HepG2 (cell line): ENCODE measurements around the gene ATP6V1F. TPM values are rescaled to one million over a fixed set of nuclear protein-coding genes. Genes with fewer than 3 reads are reported as not detected.

Experiments used
- ATAC-seq: fragments of 200-7000 bp; cut with Tn5 transposase; 3 replicates; pipeline ENCODE4 v1.9.1; 2020; ENCODE audit warnings: mild to moderate bottlenecking, moderate library complexity
- BruUV-seq: library from RNA; stranded (reverse); fragments of 400-500 nt; replicated peaks from 2 replicates; lab custom pipeline; 2021; lab: Mats Ljungman, UMichigan
- CTCF ChIA-PET: fragments of 300-600 bp; formaldehyde crosslinking; extraction: SDS; loops from one replicate; lab custom pipeline; 2021; ENCODE audit warnings: low total read pairs, inconsistent platforms, low intra/inter-chr PET ratio; lab: Yijun Ruan, JAX
- POLR2A ChIA-PET: fragments of 350-600 bp; sonication (Branson Sonifier 250); formaldehyde crosslinking; loops from one replicate; lab custom pipeline; 2020; ENCODE audit warnings: antibody characterized with exemption, inconsistent platforms; lab: Yijun Ruan, JAX
- DNase-seq: peaks from one replicate; pipeline ENCODE4 v3.0.0-alpha.2; 2015; ENCODE audit warnings: low spot score
- FAIRE-seq: peaks from 3 replicates; lab custom pipeline; 2011; peaks lifted over from hg19 to GRCh38; lab: Jason Lieb, UNC
- H2AFZ ChIP-seq: one replicate; pipeline ENCODE4 v1.6.1; 2011; ENCODE audit warnings: low read length, inconsistent platforms
- H3K27ac ChIP-seq: fragments of 300-600 bp; 3 replicates; pipeline ENCODE4 v1.8.0; 2011; ENCODE audit warnings: mixed run types, mild to moderate bottlenecking, mixed read lengths, low read length, inconsistent platforms; ENCODE audit not compliant: insufficient read depth; ENCODE audit errors: extremely low read length
- H3K27me3 ChIP-seq, 2 experiments: fragments of 200-600 bp in 1 of 2; 2 replicates in 1 of 2; 3 replicates in 1 of 2; pipeline versions ENCODE4 v1.6.0 to v1.8.0; 2011; ENCODE audit warnings: low read length in 2 of 2, mild to moderate bottlenecking in 2 of 2, moderate library complexity in 2 of 2, inconsistent platforms in 1 of 2; ENCODE audit not compliant: insufficient read depth in 2 of 2, control insufficient read depth in 1 of 2
- H3K36me3 ChIP-seq, 2 experiments: fragments of 200-600 bp in 1 of 2; replicated peaks in 1 of 2; 2 replicates in 1 of 2; 3 replicates in 1 of 2; pipeline versions ENCODE4 v1.5.1 to v1.8.0; 2011; ENCODE audit warnings: low read length in 2 of 2, inconsistent platforms in 1 of 2; ENCODE audit not compliant: insufficient read depth in 2 of 2, control insufficient read depth in 1 of 2
- H3K4me1 ChIP-seq: 2 replicates; pipeline ENCODE4 v1.5.1; 2012; ENCODE audit warnings: low read length, inconsistent platforms; ENCODE audit not compliant: insufficient read depth
- H3K4me2 ChIP-seq: 2 replicates; pipeline ENCODE4 v1.6.0; 2011; ENCODE audit warnings: low read depth, low read length, inconsistent platforms
- H3K4me3 ChIP-seq, 3 experiments: fragments of 200-600 bp in 1 of 3; sonication (generic), shearing (Covaris generic) in 1 of 3; replicated peaks in 1 of 3; 2 replicates each; pipeline ENCODE4 v1.5.1; 2011 to 2016; ENCODE audit warnings: low read length in 3 of 3, inconsistent platforms in 2 of 3, low read depth in 2 of 3, mild to moderate bottlenecking in 2 of 3, control low read depth in 1 of 3, mixed read lengths in 1 of 3; ENCODE audit not compliant: insufficient read depth in 1 of 3
- H3K79me2 ChIP-seq: one replicate; pipeline ENCODE4 v1.6.1; 2011; ENCODE audit warnings: low read length, inconsistent platforms; ENCODE audit not compliant: insufficient read depth
- H3K9ac ChIP-seq: 2 replicates; pipeline ENCODE4 v1.6.0; 2011; ENCODE audit warnings: mild to moderate bottlenecking, low read depth, low read length, inconsistent platforms; ENCODE audit not compliant: insufficient read depth
- H3K9me3 ChIP-seq: 2 replicates; pipeline ENCODE4 v1.5.1; 2012; ENCODE audit warnings: mild to moderate bottlenecking, low read length
- H4K20me1 ChIP-seq: 2 replicates; pipeline ENCODE4 v1.6.0; 2011; ENCODE audit warnings: inconsistent platforms, mild to moderate bottlenecking, low read length, moderate library complexity; ENCODE audit not compliant: insufficient read depth
- HNRNPH1 ChIP-seq: fragments of 200-400 bp; formaldehyde crosslinking; optimal IDR thresholded peaks from 2 replicates; pipeline ENCODE3; 2017; ENCODE audit warnings: mild to moderate bottlenecking, low read depth, low read length
- JARID2 ChIP-seq: sonication (generic); formaldehyde crosslinking; IDR thresholded peaks from 2 replicates; pipeline ENCODE4 v1.8.1; 2023; ENCODE audit warnings: missing genetic modification reagents, inconsistent platforms; ENCODE audit not compliant: insufficient replicate concordance
- PHB2 ChIP-seq: fragments of 450-650 bp; IDR thresholded peaks from 2 replicates; pipeline ENCODE4 v1.6.1; 2018; ENCODE audit not compliant: partially characterized antibody
- PLRG1 ChIP-seq: fragments of 450-650 bp; conservative IDR thresholded peaks from 2 replicates; pipeline ENCODE4 v1.6.1; 2016
- SNRNP70 ChIP-seq: fragments of 200-400 bp; formaldehyde crosslinking; IDR thresholded peaks from 2 replicates; pipeline ENCODE4 v1.6.1; 2017; ENCODE audit warnings: mild to moderate bottlenecking, low read depth, low read length, moderate library complexity
- TOPORS ChIP-seq: sonication (generic); formaldehyde crosslinking; IDR thresholded peaks from 2 replicates; pipeline ENCODE4 v1.8.0; 2023; ENCODE audit warnings: mild to moderate bottlenecking, missing genetic modification reagents
- ZNF180 ChIP-seq: sonication (generic); formaldehyde crosslinking; IDR thresholded peaks from 2 replicates; pipeline ENCODE4 v1.4.0; 2020; ENCODE audit warnings: low read depth, missing genetic modification reagents, borderline replicate concordance
- ZNF260 ChIP-seq: sonication (generic); formaldehyde crosslinking; IDR thresholded peaks from 2 replicates; pipeline ENCODE4 v1.4.0; 2020; ENCODE audit warnings: missing genetic modification reagents, low read depth, mild to moderate bottlenecking, borderline replicate concordance
- ZNF530 ChIP-seq: sonication (generic); formaldehyde crosslinking; IDR thresholded peaks from 2 replicates; pipeline ENCODE4 v1.5.0; 2020; ENCODE audit warnings: low read depth, mild to moderate bottlenecking, missing genetic modification reagents
- WGBS: methylation state at CpG from one replicate; pipeline ENCODE4 v1.1.6; 2017; ENCODE audit warnings: low lambda C conversion rate; 5-methylcytosine and 5-hydroxymethylcytosine counted together
- in situ Hi-C: cut with HindIII; loops from 2 replicates; pipeline ENCODE4 v1.10.0; 2017; ENCODE audit warnings: low pct_unique_long_range_greater_than_20kb; ENCODE audit not compliant: extremely low pct_ligation_motif_present
- intact Hi-C: fragments of 100-400 bp; cut with micrococcal nuclease; formaldehyde crosslinking; loops from one replicate; pipeline ENCODE4 v1.10.0; 2022; ENCODE audit not compliant: unreplicated experiment
- polyA plus RNA-seq, 8 experiments: library from polyadenylated mRNA; depleted of rRNA in 3 of 8; stranded (reverse) in 7 of 8; unstranded in 1 of 8; fragments of >200 nt; fragmentation: Illumina TruSeq in 4 of 8; extraction: Trizol in 4 of 8; gene quantifications; 2 replicates each; pipeline versions ENCODE4 v1.2.1 to v1.2.3, GENCODE V29; 2011 to 2016; ENCODE audit warnings: low read depth in 4 of 8, missing spikeins in 1 of 8, mixed read lengths in 1 of 8; ENCODE audit not compliant: insufficient read depth in 1 of 8
- total RNA-seq, 5 experiments: library from RNA; depleted of rRNA; stranded (reverse); fragments of >200 nt; fragmentation: Illumina TruSeq; extraction: Trizol; gene quantifications; 2 replicates each; pipeline ENCODE4 v1.2.3, GENCODE V29; 2016; ENCODE audit warnings: low read depth in 1 of 5
- TF ChIP-seq, protein P1 (sequence below): sonication (generic); formaldehyde crosslinking; IDR thresholded peaks from 2 replicates; pipeline ENCODE4 v1.4.0; 2020; ENCODE audit warnings: mild to moderate bottlenecking, missing genetic modification reagents
- TF ChIP-seq, protein P2 (sequence below): sonication (generic); formaldehyde crosslinking; IDR thresholded peaks from 2 replicates; pipeline ENCODE4 v1.4.0; 2020; ENCODE audit warnings: missing genetic modification reagents, borderline replicate concordance
- TF ChIP-seq, protein P3 (sequence below): sonication (generic); formaldehyde crosslinking; IDR thresholded peaks from 2 replicates; pipeline ENCODE4 v1.8.0; 2022; ENCODE audit warnings: mild to moderate bottlenecking, missing genetic modification reagents; ENCODE audit not compliant: insufficient replicate concordance
- TF ChIP-seq, protein P4 (sequence below): sonication (generic); formaldehyde crosslinking; IDR thresholded peaks from 2 replicates; pipeline ENCODE4 v1.8.1; 2023; ENCODE audit warnings: missing genetic modification reagents, mild to moderate bottlenecking, borderline replicate concordance

ATP6V1F gene
- total and polyA plus RNA-seq, 2 of the 13 experiments (the other 11 are each of a cell fraction or from before 2014, with no cell fraction given): 87.2 to 132 TPM

DNA sequence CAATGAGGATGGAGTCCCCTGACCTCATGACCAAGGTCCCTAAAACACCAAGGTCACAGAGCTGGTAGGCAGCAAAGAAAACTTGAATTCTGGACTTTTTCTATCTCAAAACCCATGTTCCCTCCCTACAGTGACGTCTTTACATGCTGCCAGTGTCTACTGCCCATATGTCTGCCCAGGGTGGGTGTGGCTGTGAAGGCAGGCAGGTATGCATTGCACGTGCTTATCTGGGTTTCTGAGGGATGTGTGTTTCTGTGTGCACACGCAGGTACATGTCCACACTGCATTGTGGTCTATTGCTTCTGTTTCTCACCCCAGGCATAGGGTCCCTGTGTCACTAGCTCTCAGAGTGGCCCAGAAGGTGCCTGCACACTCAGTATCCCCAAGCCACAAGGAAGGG, 13.5 kb downstream of the ATP6V1F start:
- Histone ChIP-seq H3K9me3 (no peaks in the 10 kb centered on the region), H3K4me3 (no peak overlapping the region), H3K27me3 (peaks cover 1 to 2% of the 10 kb centered on the region in 2 experiments; a peak in 2 of 5 replicates), H3K79me2 (no peaks in the 10 kb centered on the region), H3K9ac (no peak overlapping the region), H2AFZ (no peak overlapping the region), H3K36me3 (no peaks in the 10 kb centered on the region), H4K20me1 (no peaks in the 10 kb centered on the region), H3K4me2 (no peak overlapping the region), H3K27ac (no peak overlapping the region), H3K4me1 (peaks cover 33% of the 10 kb centered on the region)
- no TSS peak for BruUV-seq
- DNase-seq (no peak), FAIRE-seq (no peak), ATAC-seq (no peak)
- ChIA-PET POLR2A (no interaction called here), CTCF (interaction anchor here (2.4 kb wide), 1 partner anchor 34 kb away, joined by 6 read pairs; no protein-coding TSS in a partner anchor)
- WGBS: 13% methylated on average over 2 of the region's 3 CpGs
- in situ Hi-C loops (loop anchor here (25.0 kb wide), 1 partner anchor 439 kb away; no protein-coding TSS in a partner anchor), intact Hi-C loops (no loop called here)
- TF ChIP-seq ZNF530 (CRISPR knock-in tag) (no peak), HNRNPH1 (no peak), ZNF260 (CRISPR knock-in tag) (no peak), PLRG1 (no peak), ZNF180 (CRISPR knock-in tag) (no peak), PHB2 (no peak), SNRNP70 (no peak), JARID2 (CRISPR knock-in tag) (no peak), TOPORS (CRISPR knock-in tag) (no peak)
- TF ChIP-seq, protein P1, sequence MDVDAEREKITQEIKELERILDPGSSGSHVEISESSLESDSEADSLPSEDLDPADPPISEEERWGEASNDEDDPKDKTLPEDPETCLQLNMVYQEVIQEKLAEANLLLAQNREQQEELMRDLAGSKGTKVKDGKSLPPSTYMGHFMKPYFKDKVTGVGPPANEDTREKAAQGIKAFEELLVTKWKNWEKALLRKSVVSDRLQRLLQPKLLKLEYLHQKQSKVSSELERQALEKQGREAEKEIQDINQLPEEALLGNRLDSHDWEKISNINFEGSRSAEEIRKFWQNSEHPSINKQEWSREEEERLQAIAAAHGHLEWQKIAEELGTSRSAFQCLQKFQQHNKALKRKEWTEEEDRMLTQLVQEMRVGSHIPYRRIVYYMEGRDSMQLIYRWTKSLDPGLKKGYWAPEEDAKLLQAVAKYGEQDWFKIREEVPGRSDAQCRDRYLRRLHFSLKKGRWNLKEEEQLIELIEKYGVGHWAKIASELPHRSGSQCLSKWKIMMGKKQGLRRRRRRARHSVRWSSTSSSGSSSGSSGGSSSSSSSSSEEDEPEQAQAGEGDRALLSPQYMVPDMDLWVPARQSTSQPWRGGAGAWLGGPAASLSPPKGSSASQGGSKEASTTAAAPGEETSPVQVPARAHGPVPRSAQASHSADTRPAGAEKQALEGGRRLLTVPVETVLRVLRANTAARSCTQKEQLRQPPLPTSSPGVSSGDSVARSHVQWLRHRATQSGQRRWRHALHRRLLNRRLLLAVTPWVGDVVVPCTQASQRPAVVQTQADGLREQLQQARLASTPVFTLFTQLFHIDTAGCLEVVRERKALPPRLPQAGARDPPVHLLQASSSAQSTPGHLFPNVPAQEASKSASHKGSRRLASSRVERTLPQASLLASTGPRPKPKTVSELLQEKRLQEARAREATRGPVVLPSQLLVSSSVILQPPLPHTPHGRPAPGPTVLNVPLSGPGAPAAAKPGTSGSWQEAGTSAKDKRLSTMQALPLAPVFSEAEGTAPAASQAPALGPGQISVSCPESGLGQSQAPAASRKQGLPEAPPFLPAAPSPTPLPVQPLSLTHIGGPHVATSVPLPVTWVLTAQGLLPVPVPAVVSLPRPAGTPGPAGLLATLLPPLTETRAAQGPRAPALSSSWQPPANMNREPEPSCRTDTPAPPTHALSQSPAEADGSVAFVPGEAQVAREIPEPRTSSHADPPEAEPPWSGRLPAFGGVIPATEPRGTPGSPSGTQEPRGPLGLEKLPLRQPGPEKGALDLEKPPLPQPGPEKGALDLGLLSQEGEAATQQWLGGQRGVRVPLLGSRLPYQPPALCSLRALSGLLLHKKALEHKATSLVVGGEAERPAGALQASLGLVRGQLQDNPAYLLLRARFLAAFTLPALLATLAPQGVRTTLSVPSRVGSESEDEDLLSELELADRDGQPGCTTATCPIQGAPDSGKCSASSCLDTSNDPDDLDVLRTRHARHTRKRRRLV: no peak
- TF ChIP-seq, protein P2, sequence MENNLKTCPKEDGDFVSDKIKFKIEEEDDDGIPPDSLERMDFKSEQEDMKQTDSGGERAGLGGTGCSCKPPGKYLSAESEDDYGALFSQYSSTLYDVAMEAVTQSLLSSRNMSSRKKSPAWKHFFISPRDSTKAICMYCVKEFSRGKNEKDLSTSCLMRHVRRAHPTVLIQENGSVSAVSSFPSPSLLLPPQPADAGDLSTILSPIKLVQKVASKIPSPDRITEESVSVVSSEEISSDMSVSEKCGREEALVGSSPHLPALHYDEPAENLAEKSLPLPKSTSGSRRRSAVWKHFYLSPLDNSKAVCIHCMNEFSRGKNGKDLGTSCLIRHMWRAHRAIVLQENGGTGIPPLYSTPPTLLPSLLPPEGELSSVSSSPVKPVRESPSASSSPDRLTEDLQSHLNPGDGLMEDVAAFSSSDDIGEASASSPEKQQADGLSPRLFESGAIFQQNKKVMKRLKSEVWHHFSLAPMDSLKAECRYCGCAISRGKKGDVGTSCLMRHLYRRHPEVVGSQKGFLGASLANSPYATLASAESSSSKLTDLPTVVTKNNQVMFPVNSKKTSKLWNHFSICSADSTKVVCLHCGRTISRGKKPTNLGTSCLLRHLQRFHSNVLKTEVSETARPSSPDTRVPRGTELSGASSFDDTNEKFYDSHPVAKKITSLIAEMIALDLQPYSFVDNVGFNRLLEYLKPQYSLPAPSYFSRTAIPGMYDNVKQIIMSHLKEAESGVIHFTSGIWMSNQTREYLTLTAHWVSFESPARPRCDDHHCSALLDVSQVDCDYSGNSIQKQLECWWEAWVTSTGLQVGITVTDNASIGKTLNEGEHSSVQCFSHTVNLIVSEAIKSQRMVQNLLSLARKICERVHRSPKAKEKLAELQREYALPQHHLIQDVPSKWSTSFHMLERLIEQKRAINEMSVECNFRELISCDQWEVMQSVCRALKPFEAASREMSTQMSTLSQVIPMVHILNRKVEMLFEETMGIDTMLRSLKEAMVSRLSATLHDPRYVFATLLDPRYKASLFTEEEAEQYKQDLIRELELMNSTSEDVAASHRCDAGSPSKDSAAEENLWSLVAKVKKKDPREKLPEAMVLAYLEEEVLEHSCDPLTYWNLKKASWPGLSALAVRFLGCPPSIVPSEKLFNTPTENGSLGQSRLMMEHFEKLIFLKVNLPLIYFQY (CRISPR knock-in tag): no peak
- TF ChIP-seq, protein P3, sequence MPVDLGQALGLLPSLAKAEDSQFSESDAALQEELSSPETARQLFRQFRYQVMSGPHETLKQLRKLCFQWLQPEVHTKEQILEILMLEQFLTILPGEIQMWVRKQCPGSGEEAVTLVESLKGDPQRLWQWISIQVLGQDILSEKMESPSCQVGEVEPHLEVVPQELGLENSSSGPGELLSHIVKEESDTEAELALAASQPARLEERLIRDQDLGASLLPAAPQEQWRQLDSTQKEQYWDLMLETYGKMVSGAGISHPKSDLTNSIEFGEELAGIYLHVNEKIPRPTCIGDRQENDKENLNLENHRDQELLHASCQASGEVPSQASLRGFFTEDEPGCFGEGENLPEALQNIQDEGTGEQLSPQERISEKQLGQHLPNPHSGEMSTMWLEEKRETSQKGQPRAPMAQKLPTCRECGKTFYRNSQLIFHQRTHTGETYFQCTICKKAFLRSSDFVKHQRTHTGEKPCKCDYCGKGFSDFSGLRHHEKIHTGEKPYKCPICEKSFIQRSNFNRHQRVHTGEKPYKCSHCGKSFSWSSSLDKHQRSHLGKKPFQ (CRISPR knock-in tag): no peak
- TF ChIP-seq, protein P4, sequence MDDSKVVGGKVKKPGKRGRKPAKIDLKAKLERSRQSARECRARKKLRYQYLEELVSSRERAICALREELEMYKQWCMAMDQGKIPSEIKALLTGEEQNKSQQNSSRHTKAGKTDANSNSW (CRISPR knock-in tag): no peak
